T-helper 9 cell (primary cell): ENCODE data around the gene TRHDE.

ENCODE experiments used
- DNase-seq: peaks from one replicate; pipeline ENCODE4 v3.0.0-alpha.2; 2020
- total RNA-seq, 2 donors: gene quantifications; one replicate each; lab custom pipeline; 2026; lab: John Stamatoyannopoulos, UW

TRHDE gene
- 0 to 0.21 reads per million in 2 donors for total RNA-seq

- no peak for DNase-seq
Observed at GRCh38 chr12:72272091-72272661, at the start of gene TRHDE. Gene TRHDE (plus strand): TSS chr12:72272370. CDS start chr12:72272644, 274 bp downstream.

DNA sequence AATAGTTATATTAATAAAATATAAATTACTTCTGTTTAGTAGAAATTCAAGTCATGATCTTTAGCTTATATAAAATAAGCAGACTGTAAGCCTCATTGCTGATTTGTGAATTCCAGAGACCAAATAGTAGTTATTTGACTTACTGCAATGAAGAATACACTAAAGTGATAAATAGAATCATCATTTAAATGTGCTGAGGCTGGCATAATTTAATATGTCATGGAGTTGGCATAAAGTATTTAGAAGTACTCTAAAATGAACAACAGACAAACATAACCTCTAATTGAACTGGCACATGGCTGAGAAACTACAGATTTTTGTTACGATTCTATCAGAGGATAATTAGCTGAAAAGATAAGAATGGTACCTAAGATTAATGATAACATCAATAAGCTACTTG is 45.7 kb upstream of the TRHDE start:
- DNase-seq: no peak

GRCh38 chr12:72228424-72228823 is 43.7 kb upstream of the TRHDE start:
- no peak for DNase-seq

DNA sequence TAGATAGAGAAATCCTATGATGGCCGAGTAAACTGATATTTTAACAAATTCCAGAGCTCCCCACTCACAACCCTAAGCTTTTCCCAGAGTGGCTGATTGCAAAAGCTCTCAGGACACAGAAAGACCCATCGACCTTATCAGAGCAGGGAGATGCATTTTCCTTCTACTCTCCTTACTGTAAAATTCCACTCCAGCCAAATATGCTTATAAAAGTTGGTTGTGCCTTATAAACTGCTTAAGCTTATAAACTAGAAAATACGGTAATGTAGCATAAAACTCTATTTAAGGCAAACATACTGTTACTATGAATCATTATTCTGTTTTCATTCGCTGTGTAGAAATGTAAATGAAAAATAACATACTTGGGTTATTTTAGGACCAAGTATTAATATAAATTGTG is 41.6 kb upstream of the TRHDE start:
- DNase-seq: no peak

DNA sequence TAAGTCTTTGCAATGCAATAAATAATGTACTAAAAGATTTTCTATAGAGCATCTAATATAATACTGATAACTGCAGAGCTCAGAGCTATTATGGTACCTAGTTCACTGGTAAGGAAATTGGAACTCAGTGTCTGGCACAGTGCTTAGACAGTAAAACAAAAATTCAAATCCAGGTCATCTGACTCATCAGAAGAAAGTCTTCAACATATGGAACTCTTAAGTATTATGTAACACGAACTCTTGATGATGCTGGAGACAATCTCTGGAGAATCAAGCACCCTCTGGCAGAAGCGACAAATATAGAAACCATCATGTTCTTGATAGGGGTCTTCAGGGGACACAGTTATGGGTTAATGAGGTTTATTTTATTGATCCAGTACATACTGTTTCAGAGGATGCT is 37.3 kb upstream of the TRHDE start:
- DNase-seq: no peak

- no peak for DNase-seq
Observed at GRCh38 chr12:72236071-72236705, 36.0 kb upstream of the TRHDE start.

GRCh38 chr12:72241552-72241951 is 30.6 kb upstream of the TRHDE start:
- no peak for DNase-seq

- no peak for DNase-seq
Observed at GRCh38 chr12:72242946-72243345, 29.2 kb upstream of the TRHDE start.

GRCh38 chr12:72246370-72246769 is 25.8 kb upstream of the TRHDE start:
- no peak for DNase-seq

DNA sequence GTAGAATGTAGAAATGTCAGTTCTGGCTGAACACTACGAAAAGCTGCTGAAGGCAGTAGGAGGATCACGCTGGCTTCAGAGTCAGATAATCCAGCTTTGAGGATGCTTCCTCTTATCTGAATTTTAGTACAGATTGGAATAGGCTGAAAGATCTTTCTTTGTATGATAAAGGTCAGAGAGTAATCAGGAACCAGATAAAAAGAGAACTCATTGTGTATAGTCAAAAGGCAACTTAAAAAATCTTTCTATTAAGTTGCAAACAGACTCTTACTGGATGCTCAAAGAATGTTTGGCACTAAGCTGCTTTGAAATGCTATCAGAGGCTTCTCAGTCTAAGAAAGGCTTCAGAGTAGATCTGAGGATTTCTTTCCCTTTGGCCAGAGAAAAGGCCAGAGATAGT is 21.8 kb upstream of the TRHDE start:
- no peak for DNase-seq

- no peak for DNase-seq
Observed at GRCh38 chr12:72256725-72257124, 15.4 kb upstream of the TRHDE start.

DNA sequence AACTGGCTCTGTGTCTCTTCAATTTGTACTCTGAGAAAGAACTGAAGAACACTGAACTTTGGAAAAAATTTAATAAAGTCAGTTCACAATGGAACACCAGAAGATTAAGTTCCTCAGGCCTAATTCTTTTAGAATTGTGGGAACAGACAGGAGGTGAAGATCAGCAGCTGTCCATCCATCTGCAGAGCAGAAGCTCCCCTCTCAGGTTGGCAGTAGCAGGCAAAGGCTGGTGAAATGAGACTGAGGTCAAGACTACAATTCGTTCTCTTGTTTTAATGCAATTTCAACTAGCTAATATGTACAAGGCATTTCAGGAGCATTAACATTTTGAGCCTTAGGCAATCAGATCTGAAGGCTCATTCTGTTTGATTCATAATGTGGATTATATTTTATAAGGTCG is 10.3 kb upstream of the TRHDE start:
- DNase-seq: no peak

DNA sequence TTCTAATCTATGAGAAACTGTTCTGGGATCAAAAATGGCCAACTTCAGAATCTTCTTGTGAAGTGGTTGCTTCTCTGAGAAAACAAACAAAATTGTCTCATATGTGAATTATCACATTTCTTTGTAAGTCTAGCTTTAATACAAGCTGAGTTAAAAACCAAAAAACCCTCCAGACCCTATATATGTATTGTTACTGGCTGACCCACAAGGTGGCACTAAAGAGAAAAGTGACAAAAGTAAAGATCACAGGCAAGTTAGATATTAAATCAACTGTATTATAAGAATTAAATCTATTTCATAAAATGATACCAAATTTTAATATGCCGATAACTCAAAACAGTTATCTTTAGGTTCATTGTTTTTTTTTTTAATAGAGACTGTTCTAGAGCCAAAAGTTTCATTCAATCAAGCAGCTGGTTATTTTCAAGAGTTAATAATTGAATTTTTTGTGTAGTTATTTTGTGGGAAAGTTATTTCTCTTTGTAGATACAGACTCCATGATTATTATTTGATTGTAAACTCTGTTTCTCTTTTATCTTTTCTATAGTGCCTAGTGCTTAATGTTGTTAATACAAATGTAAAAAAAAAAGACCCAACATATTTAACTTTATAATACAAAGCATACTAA is 7.5 kb upstream of the TRHDE start:
- DNase-seq: no peak

- DNase-seq: no peak
Observed at GRCh38 chr12:72267974-72268373, 4.2 kb upstream of the TRHDE start.

GRCh38 chr12:72268386-72268785 is 3.8 kb upstream of the TRHDE start:
- no peak for DNase-seq

DNA sequence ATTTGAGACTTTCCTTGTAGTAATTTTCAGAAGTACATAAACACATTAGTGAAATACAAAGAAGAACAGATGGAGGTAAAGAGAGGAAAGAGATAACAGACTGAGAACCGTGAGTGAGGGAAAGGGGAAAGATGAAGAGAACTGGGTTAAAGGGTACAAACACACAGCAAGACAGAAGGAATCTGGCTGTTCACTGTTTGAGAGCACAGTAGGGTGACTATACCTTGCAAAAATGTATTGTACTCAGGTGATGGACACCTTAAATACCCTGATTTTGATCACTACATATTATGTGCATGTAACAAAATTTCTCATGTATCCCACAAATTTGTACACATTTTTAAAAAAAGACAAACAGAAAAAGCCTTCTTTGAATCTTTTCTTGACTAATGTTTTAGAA is 2.7 kb upstream of the TRHDE start:
- no peak for DNase-seq

DNA sequence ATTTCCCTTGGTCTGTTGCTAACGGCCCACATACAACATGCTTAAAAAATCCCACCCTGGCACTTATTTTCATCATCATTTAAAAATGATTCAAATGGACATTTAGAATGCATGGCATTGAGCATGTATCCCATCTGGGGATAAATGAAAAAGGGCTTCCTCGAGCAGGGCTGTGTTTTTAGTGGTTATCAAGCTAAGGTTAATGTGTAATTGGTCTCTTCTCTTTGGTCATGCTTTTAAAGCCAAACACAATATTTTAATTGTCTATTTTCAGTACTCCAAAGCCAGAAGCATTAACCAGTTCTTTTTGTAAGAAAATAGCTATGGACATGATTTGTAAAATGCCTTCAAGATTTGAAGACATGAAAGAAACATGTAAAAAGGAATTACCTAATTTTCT is 1.9 kb upstream of the TRHDE start:
- DNase-seq: no peak

DNA sequence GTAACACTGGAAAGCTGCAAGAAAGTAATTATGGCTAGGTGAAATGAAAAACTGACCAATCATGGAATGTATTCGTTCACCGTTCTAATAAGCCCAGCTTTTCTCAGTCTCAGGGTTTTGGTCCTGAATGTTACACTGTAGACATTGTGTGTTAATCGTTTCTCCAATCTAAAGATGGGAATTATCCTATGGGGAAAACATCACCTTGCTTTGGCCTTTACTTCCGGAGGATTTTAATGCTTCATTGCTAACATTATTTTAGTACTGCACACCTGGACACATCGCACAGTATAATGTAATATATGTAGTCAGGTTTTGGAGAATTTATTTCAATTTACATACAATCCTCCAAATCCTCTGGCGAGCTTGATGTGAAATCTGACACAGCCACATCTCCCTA is 1.2 kb upstream of the TRHDE start:
- DNase-seq: no peak

GRCh38 chr12:72271451-72272090 is 599 bp upstream of the TRHDE start:
- no peak for DNase-seq

- DNase-seq: no peak
Observed at GRCh38 chr12:72272731-72273498, 745 bp downstream of the TRHDE start.

- DNase-seq: no peak
Observed at GRCh38 chr12:72273499-72273837, 1.3 kb downstream of the TRHDE start.

- no peak for DNase-seq
Observed at GRCh38 chr12:72273851-72274351, 1.7 kb downstream of the TRHDE start.

- DNase-seq: no peak
Observed at GRCh38 chr12:72274931-72275330, 2.8 kb downstream of the TRHDE start.
